GM23338 (cell line): ENCODE data around the gene ANOS1. TPM values are rescaled to one million over a fixed set of nuclear protein-coding genes. Genes with fewer than 3 reads are reported as not detected.

Experiments used
- ATAC-seq: fragments of 200-7000 bp; cut with Tn5 transposase; 3 replicates; pipeline ENCODE4 v1.9.1; 2020
- DNase-seq: peaks from one replicate; pipeline ENCODE4 v3.0.0-alpha.2; 2015; ENCODE audit warnings: low spot score
- H2AFZ ChIP-seq: fragments of 200-600 bp; sonication (generic); 2 replicates; pipeline ENCODE4 v1.8.0; 2016; ENCODE audit warnings: antibody characterized with exemption, mild to moderate bottlenecking, moderate library complexity
- H3F3A ChIP-seq: fragments of 200-600 bp; sonication (generic); replicated peaks from 2 replicates; pipeline ENCODE4 v1.8.0; 2017; ENCODE audit warnings: antibody characterized with exemption, mixed run types, low read depth
- H3K27ac ChIP-seq: fragments of 200-600 bp; sonication (generic); 2 replicates; pipeline ENCODE4 v1.6.1; 2016; ENCODE audit warnings: low read depth
- H3K27me3 ChIP-seq: fragments of 200-600 bp; sonication (generic); 2 replicates; pipeline ENCODE4 v1.8.0; 2016; ENCODE audit warnings: mild to moderate bottlenecking, mixed run types, moderate library complexity; ENCODE audit not compliant: insufficient read depth
- H3K36me3 ChIP-seq: fragments of 200-600 bp; sonication (generic); 2 replicates; pipeline ENCODE4 v1.8.0; 2016; ENCODE audit warnings: mild to moderate bottlenecking; ENCODE audit not compliant: insufficient read depth
- H3K4me1 ChIP-seq: fragments of 200-600 bp; sonication (generic); 2 replicates; pipeline ENCODE4 v1.8.0; 2016; ENCODE audit warnings: mild to moderate bottlenecking, moderate library complexity; ENCODE audit not compliant: insufficient read depth
- H3K4me2 ChIP-seq: fragments of 200-600 bp; sonication (generic); 2 replicates; pipeline ENCODE4 v1.7.1; 2017; ENCODE audit warnings: mixed run types
- H3K4me3 ChIP-seq: fragments of 200-600 bp; sonication (generic); 2 replicates; pipeline ENCODE4 v1.6.1; 2016; ENCODE audit warnings: mixed run types
- H3K79me2 ChIP-seq: fragments of 200-600 bp; sonication (generic); replicated peaks from 2 replicates; pipeline ENCODE4 v1.8.0; 2017; ENCODE audit warnings: mild to moderate bottlenecking; ENCODE audit not compliant: insufficient read depth
- H3K9me2 ChIP-seq: fragments of 200-600 bp; sonication (generic); 2 replicates; pipeline ENCODE4 v1.8.0; 2017; ENCODE audit not compliant: insufficient read depth
- H4K20me1 ChIP-seq: fragments of 200-600 bp; sonication (generic); replicated peaks from 2 replicates; pipeline ENCODE4 v1.8.0; 2017; ENCODE audit warnings: mild to moderate bottlenecking; ENCODE audit not compliant: insufficient read depth
- H3K27ac Mint-ChIP-seq: 2 replicates; pipeline ENCODE4 v1.8.0; 2020; ENCODE audit warnings: inconsistent platforms, mild to moderate bottlenecking, moderate library complexity, mixed read lengths
- H3K27me3 Mint-ChIP-seq: 3 replicates; pipeline ENCODE4 v1.8.0; 2022; ENCODE audit warnings: low read depth, mild to moderate bottlenecking, moderate library complexity, mixed read lengths, inconsistent platforms; ENCODE audit not compliant: insufficient read depth, poor library complexity
- H3K36me3 Mint-ChIP-seq: 3 replicates; pipeline ENCODE4 v1.8.0; 2021; ENCODE audit warnings: low read depth, mild to moderate bottlenecking, inconsistent platforms, moderate library complexity, mixed read lengths
- H3K4me1 Mint-ChIP-seq: 3 replicates; pipeline ENCODE4 v1.8.0; 2020; ENCODE audit warnings: mild to moderate bottlenecking, inconsistent platforms, mixed read lengths
- H3K4me3 Mint-ChIP-seq: 3 replicates; pipeline ENCODE4 v1.8.0; 2021; ENCODE audit warnings: moderate library complexity, mild to moderate bottlenecking, inconsistent platforms, mixed read lengths
- H3K9me3 Mint-ChIP-seq: 3 replicates; pipeline ENCODE4 v1.8.0; 2020; ENCODE audit warnings: moderate library complexity, mild to moderate bottlenecking, inconsistent platforms, mixed read lengths
- CTCF ChIP-seq, 2 experiments: fragments of 200-600 bp in 1 of 2; sonication (generic) in 1 of 2; conservative IDR thresholded peaks; 2 replicates each; pipeline versions ENCODE4 v1.5.1 to v1.6.1; 2016 to 2017; ENCODE audit warnings: antibody characterized with exemption in 2 of 2, low read depth in 2 of 2, mild to moderate bottlenecking in 2 of 2, moderate library complexity in 1 of 2
- EZH2 ChIP-seq: fragments of 200-600 bp; sonication (generic); IDR thresholded peaks from one replicate; pipeline ENCODE4 v1.8.0; 2017; ENCODE audit warnings: antibody characterized with exemption, mild to moderate bottlenecking, low read depth; ENCODE audit not compliant: unreplicated experiment
- EZH2phosphoT487 ChIP-seq: fragments of 200-600 bp; sonication (generic); IDR thresholded peaks from one replicate; pipeline ENCODE4 v1.8.1; 2018; ENCODE audit warnings: antibody characterized with exemption; ENCODE audit not compliant: unreplicated experiment
- NANOG ChIP-seq: IDR thresholded peaks from 2 replicates; pipeline ENCODE4 v1.6.1; 2016; ENCODE audit warnings: antibody characterized with exemption, borderline replicate concordance
- STAT1 ChIP-seq: IDR thresholded peaks from one replicate; pipeline ENCODE4 v1.6.1; 2016; ENCODE audit warnings: antibody characterized with exemption; ENCODE audit not compliant: unreplicated experiment
- ZNF331 ChIP-seq: fragments of 250-450 bp; sonication (Bioruptor Pico); IDR thresholded peaks from 2 replicates; pipeline ENCODE4 v1.5.0; 2020; ENCODE audit warnings: low read depth, mild to moderate bottlenecking, moderate library complexity
- ZNF462 ChIP-seq: fragments of 250-450 bp; sonication (Bioruptor Pico); IDR thresholded peaks from 2 replicates; pipeline ENCODE4 v1.5.0; 2020; ENCODE audit warnings: mild to moderate bottlenecking, moderate library complexity
- polyA plus RNA-seq: library from polyadenylated mRNA; unstranded; fragments of >200 nt; fragmentation: Nextera tagmentation; extraction: Ambion mirVana; gene quantifications from 2 replicates; pipeline ENCODE4 v1.2.1, GENCODE V29; 2016
- total RNA-seq: library from RNA; depleted of rRNA; stranded (reverse); fragments of >200 nt; shearing (Covaris generic); gene quantifications from 2 replicates; pipeline ENCODE4 v1.2.3, GENCODE V29; 2014
- TF ChIP-seq, protein P1 (sequence below): IDR thresholded peaks from one replicate; pipeline ENCODE4 v1.6.1; 2018; ENCODE audit warnings: antibody characterized with exemption; ENCODE audit not compliant: unreplicated experiment

The ANOS1 gene
- total and polyA plus RNA-seq, 2 experiments from 2014 or later, result 21.8 to 68.5 TPM

DNA sequence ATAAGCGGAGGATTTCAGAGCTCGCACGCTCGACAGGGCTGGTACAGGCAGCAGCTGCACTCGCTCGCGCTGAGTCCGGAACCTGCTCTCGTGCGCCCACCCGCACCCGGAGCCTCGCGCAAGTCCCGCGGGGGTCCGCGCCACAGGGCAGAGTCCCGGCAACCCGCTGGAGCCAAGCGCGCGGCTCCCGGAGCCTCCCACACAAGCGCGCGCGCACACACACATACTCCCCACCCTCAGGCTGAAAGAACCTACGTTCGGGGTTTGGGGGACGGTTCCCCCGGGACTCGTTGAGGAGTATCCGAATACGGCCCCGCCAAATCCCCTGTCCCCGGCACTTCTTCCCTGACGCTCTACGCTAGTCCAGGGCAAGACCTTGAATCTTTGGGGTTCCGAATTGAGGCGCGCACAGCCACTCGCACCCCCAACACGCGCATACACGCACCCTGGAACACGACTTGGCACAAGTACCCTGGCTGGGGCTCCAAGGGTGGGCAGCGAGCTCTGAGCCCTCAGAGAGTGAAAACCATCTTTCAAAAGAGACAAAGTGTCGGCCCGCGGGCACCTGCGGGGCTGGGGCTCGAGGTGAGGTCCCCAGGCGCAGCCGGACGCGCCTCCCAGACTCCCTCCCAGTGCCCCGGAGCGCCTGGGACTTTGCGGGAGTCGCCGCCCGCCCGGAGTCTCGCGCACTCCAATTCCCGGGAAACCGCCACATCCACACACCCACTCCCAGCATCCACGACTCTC, 952 bp downstream of the ANOS1 start:
- peaks cover 39% of the 10 kb centered on the region for H3K4me1 Mint-ChIP-seq
- DNase-seq, result peak; percentile 25
- no peaks in the 10 kb centered on the region; the same call in 2 of the 3 replicates for H3K9me3 Mint-ChIP-seq

More for the DNA sequence above, 952 bp downstream of the ANOS1 start:
- Histone ChIP-seq H3K79me2 (peaks cover 56% of the 10 kb centered on the region), H3K4me1 (peaks cover 26% of the 10 kb centered on the region; the same call in 1 of the 2 replicates), H3K4me3 (peak overlapping the region; percentile 76), H3K9me2 (no peaks in the 10 kb centered on the region), H3K27ac (no peak overlapping the region), H3F3A (no peaks in the 10 kb centered on the region), H3K27me3 (peaks cover 4% of the 10 kb centered on the region; the same call in 1 of the 2 replicates), H4K20me1 (peaks cover 4% of the 10 kb centered on the region; the same call in 1 of the 2 replicates), H3K36me3 (no peaks in the 10 kb centered on the region), H3K4me2 (peak overlapping the region; percentile 78), H2AFZ (no peak overlapping the region)
- Mint-ChIP-seq H3K27me3 (peaks cover 9% of the 10 kb centered on the region), H3K36me3 (peaks cover 32% of the 10 kb centered on the region), H3K4me3 (peak overlapping the region; percentile 96), H3K27ac (peak overlapping the region; percentile 89; the same call in 1 of the 2 replicates)
- peak; percentile 18 for ATAC-seq
- TF ChIP-seq CTCF (conservative IDR thresholded peaks at IDR 0.05; ENCODE audit: low read depth in 2 of 2) (no peak), NANOG (no peak), EZH2 (no peak), ZNF462 (CRISPR knock-in tag) (no peak), ZNF331 (CRISPR knock-in tag) (no peak), EZH2phosphoT487 (no peak), STAT1 (no peak)
- TF ChIP-seq, protein P1, sequence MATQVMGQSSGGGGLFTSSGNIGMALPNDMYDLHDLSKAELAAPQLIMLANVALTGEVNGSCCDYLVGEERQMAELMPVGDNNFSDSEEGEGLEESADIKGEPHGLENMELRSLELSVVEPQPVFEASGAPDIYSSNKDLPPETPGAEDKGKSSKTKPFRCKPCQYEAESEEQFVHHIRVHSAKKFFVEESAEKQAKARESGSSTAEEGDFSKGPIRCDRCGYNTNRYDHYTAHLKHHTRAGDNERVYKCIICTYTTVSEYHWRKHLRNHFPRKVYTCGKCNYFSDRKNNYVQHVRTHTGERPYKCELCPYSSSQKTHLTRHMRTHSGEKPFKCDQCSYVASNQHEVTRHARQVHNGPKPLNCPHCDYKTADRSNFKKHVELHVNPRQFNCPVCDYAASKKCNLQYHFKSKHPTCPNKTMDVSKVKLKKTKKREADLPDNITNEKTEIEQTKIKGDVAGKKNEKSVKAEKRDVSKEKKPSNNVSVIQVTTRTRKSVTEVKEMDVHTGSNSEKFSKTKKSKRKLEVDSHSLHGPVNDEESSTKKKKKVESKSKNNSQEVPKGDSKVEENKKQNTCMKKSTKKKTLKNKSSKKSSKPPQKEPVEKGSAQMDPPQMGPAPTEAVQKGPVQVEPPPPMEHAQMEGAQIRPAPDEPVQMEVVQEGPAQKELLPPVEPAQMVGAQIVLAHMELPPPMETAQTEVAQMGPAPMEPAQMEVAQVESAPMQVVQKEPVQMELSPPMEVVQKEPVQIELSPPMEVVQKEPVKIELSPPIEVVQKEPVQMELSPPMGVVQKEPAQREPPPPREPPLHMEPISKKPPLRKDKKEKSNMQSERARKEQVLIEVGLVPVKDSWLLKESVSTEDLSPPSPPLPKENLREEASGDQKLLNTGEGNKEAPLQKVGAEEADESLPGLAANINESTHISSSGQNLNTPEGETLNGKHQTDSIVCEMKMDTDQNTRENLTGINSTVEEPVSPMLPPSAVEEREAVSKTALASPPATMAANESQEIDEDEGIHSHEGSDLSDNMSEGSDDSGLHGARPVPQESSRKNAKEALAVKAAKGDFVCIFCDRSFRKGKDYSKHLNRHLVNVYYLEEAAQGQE, result no peak
